GM18867 (cell line): Measurements from ENCODE around the gene AXIN2.
A peak's percentile ranks its signal among the peaks of the same experiment; 100 is the strongest.
"Not testable (repeated sequence)": the region's sequence is repeated elsewhere in the genome, so short reads cannot be mapped to it uniquely, and the experiment has no call there.

Experiments
- ATAC-seq: cut with Tn5 transposase; IDR thresholded peaks from one replicate; pipeline ENCODE4 v1.9.1; 2021; ENCODE audit warnings: mild to moderate bottlenecking, moderate library complexity; ENCODE audit not compliant: unreplicated experiment

AXIN2 gene

GRCh38 chr17:65523411-65523810 is 38.0 kb downstream of the AXIN2 start:
- ATAC-seq, result no peak

- ATAC-seq, result no peak
These were observed 38.6 kb downstream of the AXIN2 start for GRCh38 chr17:65522751-65523404.

- no peak for ATAC-seq
These were observed 42.0 kb downstream of the AXIN2 start for GRCh38 chr17:65519462-65519861.

- no peak for ATAC-seq
These were observed 43.2 kb downstream of the AXIN2 start for GRCh38 chr17:65518256-65518655.

GRCh38 chr17:65515959-65516948 is 45.2 kb downstream of the AXIN2 start:
- no peak for ATAC-seq

- ATAC-seq, result no peak
These were observed 45.9 kb downstream of the AXIN2 start for GRCh38 chr17:65515512-65515911.

- ATAC-seq, result no peak
These were observed 46.9 kb downstream of the AXIN2 start for GRCh38 chr17:65514541-65514940.

GRCh38 chr17:65514082-65514481 is 47.4 kb downstream of the AXIN2 start:
- no peak for ATAC-seq

GRCh38 chr17:65511316-65511715 is 50.1 kb downstream of the AXIN2 start:
- ATAC-seq, result no peak

GRCh38 chr17:65509032-65509431 is 52.4 kb downstream of the AXIN2 start:
- ATAC-seq, result peak; percentile 74

- not testable (repeated sequence) for ATAC-seq
These were observed 56.8 kb downstream of the AXIN2 start for GRCh38 chr17:65504673-65505072.

- ATAC-seq, result no peak
These were observed 57.3 kb downstream of the AXIN2 start for GRCh38 chr17:65504141-65504540.

- ATAC-seq, result no peak
These were observed 57.9 kb downstream of the AXIN2 start for GRCh38 chr17:65503557-65503956.

GRCh38 chr17:65498816-65499215 is 62.6 kb downstream of the AXIN2 start:
- no peak for ATAC-seq

GRCh38 chr17:65496801-65497200 is 64.6 kb downstream of the AXIN2 start:
- no peak for ATAC-seq

- no peak for ATAC-seq
These were observed 66.1 kb downstream of the AXIN2 start for GRCh38 chr17:65495122-65496055.

GRCh38 chr17:65489413-65490155 is 71.9 kb downstream of the AXIN2 start:
- no peak for ATAC-seq

GRCh38 chr17:65488665-65489064 is 72.8 kb downstream of the AXIN2 start:
- ATAC-seq, result no peak

GRCh38 chr17:65487990-65488389 is 73.5 kb downstream of the AXIN2 start:
- ATAC-seq, result no peak

- ATAC-seq, result no peak
These were observed 74.3 kb downstream of the AXIN2 start for GRCh38 chr17:65487161-65487560.
